HFF-Myc (cell line): ENCODE data around the gene BLNK.

Source experiments
- DNase-seq: peaks from one replicate; pipeline ENCODE4 v3.0.0-alpha.2; 2011; ENCODE audit warnings: low read depth; ENCODE audit errors: extremely low read depth
- H3K4me3 ChIP-seq: replicated peaks from 2 replicates; pipeline ENCODE4 v1.5.1; 2011; ENCODE audit warnings: low read depth, mild to moderate bottlenecking, control low read depth, low read length
- TF ChIP-seq, protein P1 (sequence below): IDR thresholded peaks from 2 replicates; pipeline ENCODE4 v1.5.1; 2012; ENCODE audit warnings: mild to moderate bottlenecking, low read depth, low read length, control low read depth; ENCODE audit errors: missing control alignments

Gene BLNK

DNA sequence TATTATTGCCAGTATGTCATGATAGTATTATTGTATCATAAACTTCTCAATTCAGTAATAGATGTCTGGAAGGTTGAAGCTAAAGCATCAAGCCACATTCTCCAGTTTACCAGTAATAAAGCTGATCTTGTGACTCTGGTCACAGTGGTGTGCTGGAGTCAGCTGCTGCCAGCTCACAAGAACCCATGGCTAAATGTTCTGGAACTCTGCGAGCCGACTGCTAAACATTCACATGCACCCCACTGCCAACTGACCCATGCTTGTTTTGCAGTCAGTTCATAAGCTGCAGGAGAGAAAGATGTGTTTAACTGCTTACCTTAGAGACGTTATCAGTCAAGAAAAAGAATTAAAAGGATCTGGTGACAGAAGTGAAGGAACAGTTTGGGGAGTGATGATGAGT lies 27.0 kb upstream of the BLNK start:
- no peak overlapping the region for H3K4me3 ChIP-seq
- TF ChIP-seq, protein P1, sequence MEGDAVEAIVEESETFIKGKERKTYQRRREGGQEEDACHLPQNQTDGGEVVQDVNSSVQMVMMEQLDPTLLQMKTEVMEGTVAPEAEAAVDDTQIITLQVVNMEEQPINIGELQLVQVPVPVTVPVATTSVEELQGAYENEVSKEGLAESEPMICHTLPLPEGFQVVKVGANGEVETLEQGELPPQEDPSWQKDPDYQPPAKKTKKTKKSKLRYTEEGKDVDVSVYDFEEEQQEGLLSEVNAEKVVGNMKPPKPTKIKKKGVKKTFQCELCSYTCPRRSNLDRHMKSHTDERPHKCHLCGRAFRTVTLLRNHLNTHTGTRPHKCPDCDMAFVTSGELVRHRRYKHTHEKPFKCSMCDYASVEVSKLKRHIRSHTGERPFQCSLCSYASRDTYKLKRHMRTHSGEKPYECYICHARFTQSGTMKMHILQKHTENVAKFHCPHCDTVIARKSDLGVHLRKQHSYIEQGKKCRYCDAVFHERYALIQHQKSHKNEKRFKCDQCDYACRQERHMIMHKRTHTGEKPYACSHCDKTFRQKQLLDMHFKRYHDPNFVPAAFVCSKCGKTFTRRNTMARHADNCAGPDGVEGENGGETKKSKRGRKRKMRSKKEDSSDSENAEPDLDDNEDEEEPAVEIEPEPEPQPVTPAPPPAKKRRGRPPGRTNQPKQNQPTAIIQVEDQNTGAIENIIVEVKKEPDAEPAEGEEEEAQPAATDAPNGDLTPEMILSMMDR, result no peak
- DNase-seq, result no peak

DNA sequence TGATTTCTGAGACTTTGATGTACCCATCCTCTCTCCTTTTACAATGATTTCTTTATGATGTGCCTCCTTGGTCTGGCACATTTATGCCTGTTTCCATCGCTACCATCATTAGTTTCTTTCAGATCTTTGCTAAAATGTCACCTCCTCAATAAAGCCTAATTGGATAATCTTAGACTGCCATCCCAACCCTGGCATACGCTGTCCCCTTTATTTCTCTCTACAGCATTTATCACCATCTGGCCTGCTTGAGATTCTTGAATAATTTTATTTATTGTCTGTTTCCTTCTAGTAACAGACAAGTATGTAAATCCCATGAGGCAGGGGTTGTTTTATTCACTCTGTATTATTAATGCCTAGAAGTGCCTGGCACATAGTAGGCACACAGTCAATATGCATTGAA lies 26.1 kb upstream of the BLNK start:
- H3K4me3 ChIP-seq, result no peak overlapping the region
- TF ChIP-seq, protein P1, result no peak
- no peak for DNase-seq

- no peak overlapping the region for H3K4me3 ChIP-seq
- DNase-seq, result no peak
- TF ChIP-seq, protein P1, result no peak
Observed at GRCh38 chr10:96295475-96295874, 24.1 kb upstream of the BLNK start.

DNA sequence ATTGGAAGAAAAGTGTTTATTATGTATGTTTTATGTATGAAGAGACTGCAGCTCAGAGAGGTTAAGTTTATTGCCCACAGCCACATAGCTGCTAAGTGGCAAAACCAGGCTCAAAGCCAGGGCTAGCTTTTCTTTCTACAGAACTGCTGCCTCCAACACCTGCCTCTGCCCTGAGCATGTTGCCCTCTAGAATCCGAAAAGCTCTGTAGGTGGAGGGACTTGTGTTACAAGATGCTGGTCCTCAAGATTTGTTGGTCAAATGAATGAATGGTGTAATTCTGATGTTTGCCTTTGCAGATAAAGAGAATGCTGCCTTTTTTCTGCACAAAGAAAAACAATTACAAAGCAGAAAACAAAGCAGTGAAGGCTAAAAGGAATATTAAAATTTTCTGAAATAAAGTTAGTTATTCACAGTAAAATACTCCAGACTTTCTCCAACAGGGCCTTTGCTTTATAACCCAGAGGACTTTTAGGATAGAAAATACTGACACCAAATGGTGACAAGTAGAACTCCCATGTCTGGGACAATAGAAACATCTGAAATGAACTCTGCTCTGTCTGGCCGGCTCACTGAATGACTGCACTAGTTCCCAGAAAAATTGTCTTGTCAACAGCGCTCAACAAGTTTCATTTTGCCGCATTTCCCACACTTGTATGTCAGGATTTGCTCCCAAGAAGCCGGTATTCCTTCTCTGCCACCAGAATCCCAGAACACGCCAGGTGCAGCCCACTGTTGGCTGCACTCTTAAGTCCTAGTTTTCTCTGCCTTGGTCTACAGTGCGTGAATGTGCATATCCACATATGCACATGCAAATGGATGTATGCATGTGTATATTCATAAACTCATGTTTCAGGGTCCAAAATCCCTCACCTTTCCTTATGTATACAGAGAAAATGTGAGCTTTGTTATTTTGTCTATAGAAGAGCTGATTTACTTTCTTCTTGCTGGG lies 21.9 kb upstream of the BLNK start:
- TF ChIP-seq, protein P1, result no peak
- peak; percentile 11 for DNase-seq
- H3K4me3 ChIP-seq, result no peak overlapping the region

GRCh38 chr10:96290368-96291133 lies 19.2 kb upstream of the BLNK start:
- DNase-seq, result no peak

DNA sequence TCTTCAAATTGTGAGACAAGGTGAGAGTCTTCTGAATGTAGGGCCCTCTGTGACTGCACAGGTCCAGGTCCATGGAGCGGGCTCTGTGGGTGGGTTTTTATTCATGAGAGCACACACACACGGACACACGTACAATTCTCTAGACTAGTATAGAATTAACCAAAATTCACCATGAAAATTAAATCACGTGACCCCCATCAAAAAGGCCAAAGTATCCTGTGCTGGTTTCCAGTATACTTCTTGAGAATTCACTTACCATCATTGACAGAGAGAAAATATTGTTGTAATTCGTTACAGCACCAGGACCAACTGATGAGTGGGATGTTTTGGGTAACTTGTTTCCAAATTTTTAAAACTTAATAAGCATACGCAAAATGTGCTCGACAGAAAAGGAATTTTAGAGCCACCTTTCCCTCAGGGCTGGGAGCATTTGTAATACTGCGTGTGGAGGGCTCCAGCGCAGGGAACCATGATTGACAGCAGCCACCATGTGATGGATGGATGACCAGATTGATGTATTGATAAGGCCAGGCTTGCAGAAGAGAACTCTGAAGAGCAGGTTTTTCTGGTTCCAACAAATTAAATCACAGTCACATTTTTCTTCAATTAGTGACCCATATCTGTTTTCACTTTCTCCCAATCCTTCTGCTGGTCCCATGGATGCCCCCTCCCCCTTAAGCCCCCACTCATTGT lies 18.0 kb upstream of the BLNK start:
- no peak for DNase-seq
- TF ChIP-seq, protein P1, result no peak
- H3K4me3 ChIP-seq, result no peak overlapping the region

More at GRCh38 chr10:96290368-96291133, 19.2 kb upstream of the BLNK start:
- no peak overlapping the region for H3K4me3 ChIP-seq
- TF ChIP-seq, protein P1, result no peak
